Transverse colon (tissue), 4 donors: ENCODE measurements around the gene CCR3. TPM values are rescaled to one million over a fixed set of nuclear protein-coding genes. Genes with fewer than 3 reads are reported as not detected.

Source experiments
- DNase-seq: peaks from one replicate; pipeline ENCODE4 v3.0.0-alpha.2; 2019
- H3K27ac ChIP-seq, 4 donors: fragments of 200-600 bp; sonication (generic); 2 replicates each; pipeline ENCODE4 v1.5.1; 2016 to 2018; ENCODE audit warnings: inconsistent platforms in 4 of 4
- H3K27me3 ChIP-seq: fragments of 200-600 bp; sonication (generic); 2 replicates; pipeline ENCODE4 v1.5.1; 2017; ENCODE audit warnings: inconsistent platforms
- H3K36me3 ChIP-seq, 4 donors: fragments of 200-600 bp; sonication (generic); 2 replicates each; pipeline ENCODE4 v1.5.1; 2017 to 2019; ENCODE audit warnings: inconsistent platforms in 4 of 4
- H3K4me1 ChIP-seq, 4 donors: fragments of 200-600 bp; sonication (generic); 2 replicates each; pipeline ENCODE4 v1.5.1; 2017 to 2020; ENCODE audit warnings: inconsistent platforms in 4 of 4
- H3K4me3 ChIP-seq, 4 donors: fragments of 200-600 bp; sonication (generic); 1 replicate in 1 of 4; 2 replicates in 3 of 4; pipeline versions ENCODE4 v1.5.1 to v1.6.1; 2017 to 2019; ENCODE audit warnings: inconsistent platforms in 4 of 4
- H3K9me3 ChIP-seq, 2 donors: fragments of 200-600 bp; sonication (generic); 2 replicates each; pipeline ENCODE4 v1.5.1; 2017 to 2019; ENCODE audit warnings: inconsistent platforms in 2 of 2
- EP300 ChIP-seq: sonication (generic); formaldehyde crosslinking; IDR thresholded peaks from one replicate; pipeline ENCODE4 v1.6.1; 2017; ENCODE audit warnings: antibody characterized with exemption, low read depth
- POLR2A ChIP-seq: fragments of 450-650 bp; IDR thresholded peaks from one replicate; pipeline ENCODE4 v1.6.1; 2016; ENCODE audit warnings: antibody characterized with exemption, mild to moderate bottlenecking, moderate library complexity
- POLR2AphosphoS5 ChIP-seq, 3 donors: sonication (generic); formaldehyde crosslinking; IDR thresholded peaks; one replicate each; pipeline ENCODE4 v1.6.1; 2016; ENCODE audit warnings: antibody characterized with exemption in 3 of 3
- WGBS, 2 donors: methylation state at CpG; one replicate each; pipeline ENCODE4 v1.1.5; 2018; ENCODE audit warnings: low coverage in 1 of 2; 5-methylcytosine and 5-hydroxymethylcytosine counted together
- in situ Hi-C, 4 donors: fragments of 200-750 bp; cut with MboI; loops; one replicate each; pipeline versions ENCODE4 v1.15.0 to v1.15.1; 2017; ENCODE audit warnings: low sequenced_read_pairs in 3 of 4, low pct_ligation_motif_present in 1 of 4, low pct_unique_long_range_greater_than_20kb in 1 of 4
- intact Hi-C: fragments of 100-400 bp; cut with DNase I; formaldehyde crosslinking; loops from one replicate; pipeline ENCODE4 v1.15.1; 2023; ENCODE audit warnings: low total_unique reads
- total RNA-seq, 4 donors: library from RNA; depleted of rRNA; stranded (reverse); fragments of >200 nt; gene quantifications; one replicate each; pipeline ENCODE4 v1.1.0, GENCODE V29; 2016
- TF ChIP-seq, protein P1 (sequence below), 5 experiments: fragments of 200-600 bp in 3 of 5; fragments of 450-650 bp in 2 of 5; sonication (generic) in 3 of 5; IDR thresholded peaks; 1 replicate in 2 of 5; 2 replicates in 3 of 5; pipeline ENCODE4 v1.5.1; 2016 to 2017; ENCODE audit warnings: antibody characterized with exemption in 5 of 5, inconsistent platforms in 3 of 5, mild to moderate bottlenecking in 2 of 5, moderate library complexity in 1 of 5

CCR3 gene
- total RNA-seq, 4 donors from 2014 or later, result not detected

DNA sequence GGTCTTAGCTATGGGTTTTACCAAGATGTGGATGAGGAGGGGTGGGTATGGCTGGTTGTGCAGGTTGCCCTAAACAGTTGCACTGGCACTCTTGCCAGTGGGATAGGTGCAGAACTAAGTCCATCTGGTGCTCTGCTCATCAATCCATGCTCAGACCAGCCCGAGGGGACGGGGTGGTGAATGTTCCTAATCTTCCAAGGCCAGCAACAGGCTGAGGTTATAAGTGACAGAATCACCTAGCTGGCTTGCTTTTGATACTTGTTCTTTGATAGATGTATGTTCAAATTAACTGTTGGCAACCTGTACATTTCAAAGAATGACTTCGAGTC, 58.2 kb downstream of the CCR3 start:
- Histone ChIP-seq H3K9me3 (no peaks in the 10 kb centered on the region), H3K4me3 (no peak overlapping the region), H3K27me3 (no peaks in the 10 kb centered on the region), H3K36me3 (no peaks in the 10 kb centered on the region), H3K4me1 (peaks cover 0 to 8% (median 0%) of the 10 kb centered on the region in 4 donors), H3K27ac (peak overlapping the region in 3 of 4 donors; percentile 20 to 49 (median 31))
- WGBS, 2 donors, result 57 to 86% methylated on average over 1 to 3 of the region's 3 CpGs
- TF ChIP-seq POLR2A, result no peak
- TF ChIP-seq EP300, result no peak
- no peak for TF ChIP-seq POLR2AphosphoS5 (IDR thresholded peaks at IDR 0.05)
- TF ChIP-seq, protein P1, sequence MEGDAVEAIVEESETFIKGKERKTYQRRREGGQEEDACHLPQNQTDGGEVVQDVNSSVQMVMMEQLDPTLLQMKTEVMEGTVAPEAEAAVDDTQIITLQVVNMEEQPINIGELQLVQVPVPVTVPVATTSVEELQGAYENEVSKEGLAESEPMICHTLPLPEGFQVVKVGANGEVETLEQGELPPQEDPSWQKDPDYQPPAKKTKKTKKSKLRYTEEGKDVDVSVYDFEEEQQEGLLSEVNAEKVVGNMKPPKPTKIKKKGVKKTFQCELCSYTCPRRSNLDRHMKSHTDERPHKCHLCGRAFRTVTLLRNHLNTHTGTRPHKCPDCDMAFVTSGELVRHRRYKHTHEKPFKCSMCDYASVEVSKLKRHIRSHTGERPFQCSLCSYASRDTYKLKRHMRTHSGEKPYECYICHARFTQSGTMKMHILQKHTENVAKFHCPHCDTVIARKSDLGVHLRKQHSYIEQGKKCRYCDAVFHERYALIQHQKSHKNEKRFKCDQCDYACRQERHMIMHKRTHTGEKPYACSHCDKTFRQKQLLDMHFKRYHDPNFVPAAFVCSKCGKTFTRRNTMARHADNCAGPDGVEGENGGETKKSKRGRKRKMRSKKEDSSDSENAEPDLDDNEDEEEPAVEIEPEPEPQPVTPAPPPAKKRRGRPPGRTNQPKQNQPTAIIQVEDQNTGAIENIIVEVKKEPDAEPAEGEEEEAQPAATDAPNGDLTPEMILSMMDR (IDR thresholded peaks at IDR 0.05), result no peak
- in situ Hi-C loops, result no loop called here
- intact Hi-C loops, result no loop called here
- DNase-seq, result no peak

DNA sequence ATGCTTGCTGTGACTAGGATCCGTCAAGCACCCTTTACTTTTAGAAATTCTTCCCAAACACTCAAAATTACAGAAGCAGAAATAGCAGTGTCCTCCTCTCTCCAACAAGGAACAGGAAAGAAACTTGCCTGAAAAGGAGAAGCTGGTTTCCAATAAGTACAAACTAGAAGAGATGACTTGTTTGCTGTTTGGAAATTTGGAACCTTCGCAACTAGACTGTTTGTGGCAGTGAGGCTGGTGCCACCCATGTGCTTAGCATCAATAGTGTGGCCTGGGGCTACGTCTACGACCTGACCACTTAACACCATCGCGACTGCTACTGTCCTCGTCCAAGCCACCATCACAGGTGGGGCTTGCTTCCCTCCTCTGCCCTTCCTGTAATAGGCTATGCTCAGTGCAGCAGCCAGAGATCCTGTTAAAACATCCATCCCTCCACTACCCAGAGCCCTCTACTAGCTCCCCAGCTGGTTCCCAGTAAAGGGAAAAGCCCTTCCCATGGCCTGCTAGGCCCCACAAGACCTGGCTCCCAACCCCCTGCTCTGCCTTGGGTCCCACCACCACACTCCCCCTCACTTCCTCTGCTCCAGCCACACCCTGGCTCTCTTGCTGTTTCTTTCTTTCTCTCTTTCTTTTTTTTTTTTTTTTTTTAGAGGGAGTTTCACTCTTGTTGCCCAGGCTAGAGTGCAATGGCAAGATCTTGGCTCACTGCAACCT, 59.0 kb downstream of the CCR3 start:
- in situ Hi-C loops (no loop called here), intact Hi-C loops (no loop called here)
- Histone ChIP-seq H3K4me3 (no peak overlapping the region), H3K36me3 (no peaks in the 10 kb centered on the region), H3K9me3 (no peaks in the 10 kb centered on the region), H3K27ac (peak overlapping the region; percentile 25 to 51 (median 38)), H3K4me1 (peaks cover 0 to 8% (median 0%) of the 10 kb centered on the region in 4 donors), H3K27me3 (no peaks in the 10 kb centered on the region)
- DNase-seq, result no peak
- no peak for TF ChIP-seq POLR2A
- no peak for TF ChIP-seq EP300
- TF ChIP-seq, protein P1 (IDR thresholded peaks at IDR 0.05), result no peak
- no peak for TF ChIP-seq POLR2AphosphoS5 (IDR thresholded peaks at IDR 0.05)
- WGBS, 2 donors, result 43 to 85% methylated on average over 1 to 7 of the region's 7 CpGs

- WGBS, 2 donors, result 88% methylated on average over 3 of the region's 3 CpGs; no CpG with 5 or more reads in 1 of the 2 donors
- in situ Hi-C loops (no loop called here), intact Hi-C loops (no loop called here)
- TF ChIP-seq POLR2A (no peak), POLR2AphosphoS5 (IDR thresholded peaks at IDR 0.05) (no peak), EP300 (no peak)
- TF ChIP-seq, protein P1 (IDR thresholded peaks at IDR 0.05), result no peak
- DNase-seq, result no peak
- Histone ChIP-seq H3K27ac (no peak overlapping the region), H3K4me1 (peaks cover 0 to 4% (median 0%) of the 10 kb centered on the region in 4 donors), H3K36me3 (no peaks in the 10 kb centered on the region), H3K27me3 (no peaks in the 10 kb centered on the region), H3K4me3 (no peak overlapping the region), H3K9me3 (no peaks in the 10 kb centered on the region)
Measured at GRCh38 chr3:46303240-46303639, 61.0 kb downstream of the CCR3 start.

DNA sequence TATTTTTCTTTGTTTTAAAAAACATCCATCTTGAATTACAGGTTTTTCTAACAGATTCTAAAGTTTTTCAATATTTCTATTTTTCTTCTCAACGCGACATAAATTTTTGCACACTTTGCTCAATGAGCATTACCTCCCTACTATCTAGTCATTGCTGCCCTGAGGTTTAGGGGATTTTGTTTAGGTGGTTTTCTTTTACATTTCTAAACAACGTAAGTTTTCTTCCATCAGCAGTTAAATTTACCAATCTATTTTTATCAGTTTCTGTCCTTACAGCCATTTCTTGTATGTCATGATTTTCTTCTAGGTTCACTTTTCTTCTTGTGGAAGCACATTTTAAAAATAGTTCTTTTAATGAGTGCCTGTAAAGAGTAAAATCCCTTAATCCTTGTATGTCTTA, 62.5 kb downstream of the CCR3 start:
- H3K36me3 ChIP-seq, result no peaks in the 10 kb centered on the region
- no peak for DNase-seq
- no peak overlapping the region for H3K4me3 ChIP-seq
- intact Hi-C loops, result no loop called here
- in situ Hi-C loops, result no loop called here
- no peaks in the 10 kb centered on the region for H3K9me3 ChIP-seq
- H3K27ac ChIP-seq, result no peak overlapping the region
- TF ChIP-seq POLR2AphosphoS5 (IDR thresholded peaks at IDR 0.05) (no peak), EP300 (no peak), POLR2A (no peak)
- TF ChIP-seq, protein P1 (IDR thresholded peaks at IDR 0.05), result no peak
- H3K27me3 ChIP-seq, result no peaks in the 10 kb centered on the region
- 81 to 93% methylated on average over 3 of the region's 3 CpGs for WGBS, 2 donors
- no peaks in the 10 kb centered on the region for H3K4me1 ChIP-seq
